Measurements from ENCODE around the gene SLC6A4. TPM values are rescaled to one million over a fixed set of nuclear protein-coding genes. Genes with fewer than 3 reads are reported as not detected.

Gene SLC6A4
- total and polyA plus RNA-seq, 2 donors (not counting 3 experiments of a cell fraction or from before 2014, with no cell fraction given) = 0.25 TPM; not detected in 1

DNA sequence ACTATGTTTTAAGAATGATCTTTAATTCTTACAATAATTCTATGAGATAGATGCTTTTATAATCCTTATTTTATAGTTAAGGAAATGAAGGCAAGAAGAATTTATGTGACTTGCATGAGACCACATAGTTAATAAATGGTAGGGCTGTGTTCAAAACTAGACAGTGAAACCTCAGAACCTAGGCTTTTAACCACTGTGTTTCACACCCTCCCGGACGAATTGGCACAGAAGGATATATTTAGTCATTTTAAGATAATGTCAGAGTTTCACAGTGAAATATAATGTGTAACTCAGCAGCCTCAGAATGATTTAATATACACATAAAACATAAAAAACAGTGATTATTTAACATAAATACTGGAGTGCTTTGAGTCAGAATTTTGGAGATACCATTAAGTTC lies 61.8 kb downstream of the SLC6A4 start:
- Histone ChIP-seq H3K4me1 (ENCODE audit: control insufficient read depth, extremely low read depth, insufficient read depth, low read length) (no peaks in the 10 kb centered on the region), H3K79me2 (ENCODE audit: control insufficient read depth, insufficient read depth, low read length) (peaks cover 12% of the 10 kb centered on the region), H3K36me3 (ENCODE audit: control insufficient read depth in 2 of 2, extremely low read depth in 1 of 2, insufficient read depth in 2 of 2, low read length in 2 of 2) (peaks cover 0 to 2% of the 10 kb centered on the region in 2 experiments), H2AFZ (ENCODE audit: low read depth, low read length) (no peak overlapping the region), H3K9me1 (replicated peaks; ENCODE audit: control insufficient read depth, extremely low read depth, insufficient read depth, low read length) (no peaks in the 10 kb centered on the region), H4K20me1 (replicated peaks; ENCODE audit: control insufficient read depth, extremely low read depth, insufficient read depth, low read length) (no peaks in the 10 kb centered on the region), H3K9ac (replicated peaks; ENCODE audit: extremely low read depth, insufficient read depth, low read length) (no peak overlapping the region), H3K9me3 (replicated peaks; ENCODE audit: control insufficient read depth, insufficient read depth, low read length) (no peaks in the 10 kb centered on the region), H3K27ac (ENCODE audit: insufficient read depth, low read depth, low read length) (no peak overlapping the region), H3K4me3 (replicated peaks in 1 of 3; ENCODE audit: insufficient read depth in 1 of 3, low read depth in 1 of 3, low read length in 3 of 3) (no peak overlapping the region), H3K27me3 (ENCODE audit: control insufficient read depth in 2 of 2, insufficient read depth in 2 of 2, low read length in 2 of 2) (no peaks in the 10 kb centered on the region), H3K4me2 (ENCODE audit: insufficient read depth, low read length) (no peak overlapping the region)
- intact Hi-C loops (cut with micrococcal nuclease) (no loop called here), dilution Hi-C loops (cut with MboI; ENCODE audit: extremely low pct_ligation_motif_present, low sequenced_read_pairs) (no loop called here)
- DNase-seq (ENCODE audit: low read depth, low spot score) (no peak), FAIRE-seq (no peak)
- ChIA-PET CTCF (interaction anchor here (1.4 kb wide), 3 partner anchors 11 to 163 kb away, joined by 3 to 6 read pairs (median 4); no protein-coding TSS in a partner anchor), POLR2A (no interaction called here)
- no TSS peak for BruUV-seq (replicated peaks)
- no peak for TF ChIP-seq JUN (IDR thresholded peaks at IDR 0.05; ENCODE audit: borderline replicate concordance, insufficient read depth, insufficient read length, low read depth)

DNA sequence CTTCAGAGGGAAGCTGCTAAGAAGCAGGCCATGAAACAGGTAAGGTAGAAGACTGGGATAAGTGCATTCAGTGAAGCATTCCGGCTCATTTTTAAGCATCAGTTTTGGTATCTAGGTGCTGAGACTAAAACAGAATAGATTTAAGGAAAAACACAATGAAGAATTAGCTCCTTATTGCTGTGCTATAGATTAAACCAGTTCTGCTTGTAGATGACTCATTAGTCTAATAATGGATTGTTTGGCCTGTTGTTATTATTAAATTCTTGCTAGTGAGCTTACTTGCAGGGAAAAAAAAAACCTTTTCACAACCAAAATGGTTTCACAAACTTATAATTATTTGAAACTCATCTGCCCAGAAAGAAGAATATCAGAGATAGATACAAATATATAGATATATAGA lies 62.9 kb downstream of the SLC6A4 start:
- BruUV-seq (replicated peaks) = no TSS peak
- Histone ChIP-seq H3K27me3 (ENCODE audit: control insufficient read depth in 2 of 2, insufficient read depth in 2 of 2, low read length in 2 of 2) (no peaks in the 10 kb centered on the region), H2AFZ (ENCODE audit: low read depth, low read length) (no peak overlapping the region), H3K79me2 (ENCODE audit: control insufficient read depth, insufficient read depth, low read length) (peaks cover 14% of the 10 kb centered on the region), H3K27ac (ENCODE audit: insufficient read depth, low read depth, low read length) (no peak overlapping the region), H3K9ac (replicated peaks; ENCODE audit: extremely low read depth, insufficient read depth, low read length) (no peak overlapping the region), H3K4me2 (ENCODE audit: insufficient read depth, low read length) (no peak overlapping the region), H3K36me3 (ENCODE audit: control insufficient read depth in 2 of 2, extremely low read depth in 1 of 2, insufficient read depth in 2 of 2, low read length in 2 of 2) (peaks cover 0 to 2% of the 10 kb centered on the region in 2 experiments), H3K9me3 (replicated peaks; ENCODE audit: control insufficient read depth, insufficient read depth, low read length) (no peaks in the 10 kb centered on the region), H3K4me1 (ENCODE audit: control insufficient read depth, extremely low read depth, insufficient read depth, low read length) (no peaks in the 10 kb centered on the region), H3K9me1 (replicated peaks; ENCODE audit: control insufficient read depth, extremely low read depth, insufficient read depth, low read length) (no peaks in the 10 kb centered on the region), H4K20me1 (replicated peaks; ENCODE audit: control insufficient read depth, extremely low read depth, insufficient read depth, low read length) (no peaks in the 10 kb centered on the region), H3K4me3 (replicated peaks in 1 of 3; ENCODE audit: insufficient read depth in 1 of 3, low read depth in 1 of 3, low read length in 3 of 3) (no peak overlapping the region)
- DNase-seq (ENCODE audit: low read depth, low spot score) = no peak
- no peak for TF ChIP-seq JUN (IDR thresholded peaks at IDR 0.05; ENCODE audit: borderline replicate concordance, insufficient read depth, insufficient read length, low read depth)
- TF ChIP-seq FOS (IDR thresholded peaks at IDR 0.05; ENCODE audit: borderline replicate concordance, insufficient read depth, low read length) = peak; percentile 19
- no peak for TF ChIP-seq POLR2A (IDR thresholded peaks at IDR 0.05; ENCODE audit: low read depth, low read length)
- no peak for FAIRE-seq
- intact Hi-C loops (cut with micrococcal nuclease) = no loop called here
- ChIA-PET POLR2A (no interaction called here), CTCF (interaction anchor here (1.4 to 1.5 kb wide), 4 partner anchors 10 to 164 kb away, joined by 3 to 4 read pairs (median 3); no protein-coding TSS in a partner anchor)
- dilution Hi-C loops (cut with MboI; ENCODE audit: extremely low pct_ligation_motif_present, low sequenced_read_pairs) = no loop called here
